ENCODE results near the gene GSTA5.
"Not testable (repeated sequence)": the region's sequence is repeated elsewhere in the genome, so short reads cannot be mapped to it uniquely, and the experiment has no call there.

GRCh38 chr6:52809777-52810176 lies 30.8 kb downstream of the GSTA5 start:
- not testable (repeated sequence) for TF ChIP-seq MAX (CRISPR knock-in tag; IDR thresholded peaks at IDR 0.05); HMGA2 (CRISPR knock-in tag; IDR thresholded peaks at IDR 0.05); CTCF (IDR thresholded peaks at IDR 0.05); ZBTB21 (CRISPR knock-in tag; IDR thresholded peaks at IDR 0.05; ENCODE audit: borderline replicate concordance); USF2 (CRISPR knock-in tag; IDR thresholded peaks at IDR 0.05); MLX (CRISPR knock-in tag; IDR thresholded peaks at IDR 0.05); ZNF263 (CRISPR knock-in tag; IDR thresholded peaks at IDR 0.05; ENCODE audit: low read depth); ZNF138 (CRISPR knock-in tag; conservative IDR thresholded peaks at IDR 0.05)

All from WTC11 (cell line).